H1 (cell line): ENCODE data around the gene MBNL2. TPM values are rescaled to one million over a fixed set of nuclear protein-coding genes. Genes with fewer than 3 reads are reported as not detected.

Experiments used
- CHD2 ChIP-seq: IDR thresholded peaks from 2 replicates; pipeline ENCODE4 v1.6.1; 2012; ENCODE audit warnings: low read length, improper control_type of control experiment
- FOSL1 ChIP-seq: IDR thresholded peaks from 2 replicates; pipeline ENCODE4 v1.6.1; 2011; ENCODE audit warnings: mild to moderate bottlenecking, low read depth, low read length, moderate library complexity; ENCODE audit not compliant: insufficient read depth
- GTF2F1 ChIP-seq: IDR thresholded peaks from 2 replicates; pipeline ENCODE4 v1.6.1; 2012; ENCODE audit warnings: low read depth, low read length, improper control_type of control experiment, borderline replicate concordance
- KDM4A ChIP-seq: IDR thresholded peaks from one replicate; pipeline ENCODE4 v1.7.1; 2012; ENCODE audit warnings: low read depth, mild to moderate bottlenecking, moderate library complexity, low read length, inconsistent platforms; ENCODE audit not compliant: severe bottlenecking
- PHF8 ChIP-seq: fragments of 200-600 bp; sonication (generic); conservative IDR thresholded peaks from 2 replicates; pipeline ENCODE4 v1.7.1; 2012; ENCODE audit warnings: low read depth, mild to moderate bottlenecking, inconsistent platforms, low read length, moderate library complexity
- RNF2 ChIP-seq: fragments of 200-900, 300-1000 bp; sonication (generic); IDR thresholded peaks from 2 replicates; pipeline ENCODE4 v1.7.1; 2016; ENCODE audit warnings: borderline replicate concordance, low read depth, mild to moderate bottlenecking, antibody characterized with exemption, low read length; ENCODE audit not compliant: poor library complexity, severe bottlenecking; ENCODE audit errors: missing control alignments
- SP2 ChIP-seq: IDR thresholded peaks from 2 replicates; pipeline ENCODE4 v1.6.1; 2012; ENCODE audit warnings: mild to moderate bottlenecking, low read length, inconsistent platforms
- polyA plus RNA-seq, 7 experiments: library from polyadenylated mRNA; depleted of rRNA in 3 of 7; stranded (reverse) in 5 of 7; unstranded in 2 of 7; fragments of >200 nt in 5 of 7; fragments of 200-250 nt in 2 of 7; gene quantifications; 1 replicate in 5 of 7; 2 replicates in 1 of 7; 4 replicates in 1 of 7; pipeline versions ENCODE4 v1.2.1 to v1.2.3, GENCODE V29; 2011 to 2013; ENCODE audit warnings: missing spikeins in 2 of 7, mixed read lengths in 2 of 7
- total RNA-seq: library from RNA; stranded (reverse); fragmentation: NEBNext Ultra II Directional; extraction: Animal tissue kit (Norgen Biotek cat#: 25700); gene quantifications from 2 replicates; pipeline ENCODE4 v1.2.1, GENCODE V29; 2021
- TF ChIP-seq, protein P1 (sequence below): fragments of 300-600 bp; sonication (generic); IDR thresholded peaks from 2 replicates; pipeline ENCODE4 v1.7.1; 2012; ENCODE audit warnings: low read length, moderate library complexity, mild to moderate bottlenecking, inconsistent platforms; ENCODE audit not compliant: insufficient replicate concordance
- TF ChIP-seq, protein P2 (sequence below): IDR thresholded peaks from 2 replicates; pipeline ENCODE4 v1.6.1; 2011; ENCODE audit warnings: low read length, improper control_type of control experiment

Gene MBNL2
- total and polyA plus RNA-seq, 2 of the 8 experiments (the other 6 are each of a cell fraction or from before 2014, with no cell fraction given): 1.0 to 2.6 TPM

DNA sequence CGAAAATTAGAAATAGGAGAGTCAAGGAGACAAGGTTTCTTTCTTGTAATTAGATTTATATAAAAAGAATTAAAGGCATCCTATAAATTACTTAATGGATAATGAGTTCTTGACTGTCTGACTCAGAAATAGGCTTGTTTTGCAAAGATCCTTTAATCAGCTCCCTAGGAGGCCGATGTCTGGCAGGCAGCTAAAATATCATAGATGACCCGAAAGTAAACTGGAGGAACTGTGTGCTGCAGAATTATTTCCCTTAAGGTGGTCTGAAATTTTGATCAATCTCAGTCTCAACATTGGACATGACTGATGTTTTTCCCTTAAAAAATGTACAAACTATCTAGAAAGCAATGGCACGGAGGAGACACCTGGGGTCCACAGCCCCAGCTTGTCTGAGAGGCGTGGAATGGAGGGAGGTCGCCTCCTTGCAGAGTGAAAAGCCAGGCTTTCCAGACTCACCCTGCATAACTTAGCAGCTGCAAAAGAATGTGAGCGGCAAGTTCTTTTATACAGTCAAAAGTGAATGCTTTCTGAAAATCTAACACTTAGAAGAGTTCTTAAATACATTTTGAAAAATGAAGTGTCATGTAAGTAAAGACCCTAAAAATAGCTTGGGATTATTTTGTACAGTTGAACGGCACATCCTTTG lies 44.8 kb downstream of the MBNL2 start (continued):
- TF ChIP-seq, protein P1, sequence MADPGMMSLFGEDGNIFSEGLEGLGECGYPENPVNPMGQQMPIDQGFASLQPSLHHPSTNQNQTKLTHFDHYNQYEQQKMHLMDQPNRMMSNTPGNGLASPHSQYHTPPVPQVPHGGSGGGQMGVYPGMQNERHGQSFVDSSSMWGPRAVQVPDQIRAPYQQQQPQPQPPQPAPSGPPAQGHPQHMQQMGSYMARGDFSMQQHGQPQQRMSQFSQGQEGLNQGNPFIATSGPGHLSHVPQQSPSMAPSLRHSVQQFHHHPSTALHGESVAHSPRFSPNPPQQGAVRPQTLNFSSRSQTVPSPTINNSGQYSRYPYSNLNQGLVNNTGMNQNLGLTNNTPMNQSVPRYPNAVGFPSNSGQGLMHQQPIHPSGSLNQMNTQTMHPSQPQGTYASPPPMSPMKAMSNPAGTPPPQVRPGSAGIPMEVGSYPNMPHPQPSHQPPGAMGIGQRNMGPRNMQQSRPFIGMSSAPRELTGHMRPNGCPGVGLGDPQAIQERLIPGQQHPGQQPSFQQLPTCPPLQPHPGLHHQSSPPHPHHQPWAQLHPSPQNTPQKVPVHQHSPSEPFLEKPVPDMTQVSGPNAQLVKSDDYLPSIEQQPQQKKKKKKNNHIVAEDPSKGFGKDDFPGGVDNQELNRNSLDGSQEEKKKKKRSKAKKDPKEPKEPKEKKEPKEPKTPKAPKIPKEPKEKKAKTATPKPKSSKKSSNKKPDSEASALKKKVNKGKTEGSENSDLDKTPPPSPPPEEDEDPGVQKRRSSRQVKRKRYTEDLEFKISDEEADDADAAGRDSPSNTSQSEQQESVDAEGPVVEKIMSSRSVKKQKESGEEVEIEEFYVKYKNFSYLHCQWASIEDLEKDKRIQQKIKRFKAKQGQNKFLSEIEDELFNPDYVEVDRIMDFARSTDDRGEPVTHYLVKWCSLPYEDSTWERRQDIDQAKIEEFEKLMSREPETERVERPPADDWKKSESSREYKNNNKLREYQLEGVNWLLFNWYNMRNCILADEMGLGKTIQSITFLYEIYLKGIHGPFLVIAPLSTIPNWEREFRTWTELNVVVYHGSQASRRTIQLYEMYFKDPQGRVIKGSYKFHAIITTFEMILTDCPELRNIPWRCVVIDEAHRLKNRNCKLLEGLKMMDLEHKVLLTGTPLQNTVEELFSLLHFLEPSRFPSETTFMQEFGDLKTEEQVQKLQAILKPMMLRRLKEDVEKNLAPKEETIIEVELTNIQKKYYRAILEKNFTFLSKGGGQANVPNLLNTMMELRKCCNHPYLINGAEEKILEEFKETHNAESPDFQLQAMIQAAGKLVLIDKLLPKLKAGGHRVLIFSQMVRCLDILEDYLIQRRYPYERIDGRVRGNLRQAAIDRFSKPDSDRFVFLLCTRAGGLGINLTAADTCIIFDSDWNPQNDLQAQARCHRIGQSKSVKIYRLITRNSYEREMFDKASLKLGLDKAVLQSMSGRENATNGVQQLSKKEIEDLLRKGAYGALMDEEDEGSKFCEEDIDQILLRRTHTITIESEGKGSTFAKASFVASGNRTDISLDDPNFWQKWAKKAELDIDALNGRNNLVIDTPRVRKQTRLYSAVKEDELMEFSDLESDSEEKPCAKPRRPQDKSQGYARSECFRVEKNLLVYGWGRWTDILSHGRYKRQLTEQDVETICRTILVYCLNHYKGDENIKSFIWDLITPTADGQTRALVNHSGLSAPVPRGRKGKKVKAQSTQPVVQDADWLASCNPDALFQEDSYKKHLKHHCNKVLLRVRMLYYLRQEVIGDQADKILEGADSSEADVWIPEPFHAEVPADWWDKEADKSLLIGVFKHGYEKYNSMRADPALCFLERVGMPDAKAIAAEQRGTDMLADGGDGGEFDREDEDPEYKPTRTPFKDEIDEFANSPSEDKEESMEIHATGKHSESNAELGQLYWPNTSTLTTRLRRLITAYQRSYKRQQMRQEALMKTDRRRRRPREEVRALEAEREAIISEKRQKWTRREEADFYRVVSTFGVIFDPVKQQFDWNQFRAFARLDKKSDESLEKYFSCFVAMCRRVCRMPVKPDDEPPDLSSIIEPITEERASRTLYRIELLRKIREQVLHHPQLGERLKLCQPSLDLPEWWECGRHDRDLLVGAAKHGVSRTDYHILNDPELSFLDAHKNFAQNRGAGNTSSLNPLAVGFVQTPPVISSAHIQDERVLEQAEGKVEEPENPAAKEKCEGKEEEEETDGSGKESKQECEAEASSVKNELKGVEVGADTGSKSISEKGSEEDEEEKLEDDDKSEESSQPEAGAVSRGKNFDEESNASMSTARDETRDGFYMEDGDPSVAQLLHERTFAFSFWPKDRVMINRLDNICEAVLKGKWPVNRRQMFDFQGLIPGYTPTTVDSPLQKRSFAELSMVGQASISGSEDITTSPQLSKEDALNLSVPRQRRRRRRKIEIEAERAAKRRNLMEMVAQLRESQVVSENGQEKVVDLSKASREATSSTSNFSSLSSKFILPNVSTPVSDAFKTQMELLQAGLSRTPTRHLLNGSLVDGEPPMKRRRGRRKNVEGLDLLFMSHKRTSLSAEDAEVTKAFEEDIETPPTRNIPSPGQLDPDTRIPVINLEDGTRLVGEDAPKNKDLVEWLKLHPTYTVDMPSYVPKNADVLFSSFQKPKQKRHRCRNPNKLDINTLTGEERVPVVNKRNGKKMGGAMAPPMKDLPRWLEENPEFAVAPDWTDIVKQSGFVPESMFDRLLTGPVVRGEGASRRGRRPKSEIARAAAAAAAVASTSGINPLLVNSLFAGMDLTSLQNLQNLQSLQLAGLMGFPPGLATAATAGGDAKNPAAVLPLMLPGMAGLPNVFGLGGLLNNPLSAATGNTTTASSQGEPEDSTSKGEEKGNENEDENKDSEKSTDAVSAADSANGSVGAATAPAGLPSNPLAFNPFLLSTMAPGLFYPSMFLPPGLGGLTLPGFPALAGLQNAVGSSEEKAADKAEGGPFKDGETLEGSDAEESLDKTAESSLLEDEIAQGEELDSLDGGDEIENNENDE: no peak
- TF ChIP-seq PHF8 (no peak), KDM4A (no peak), FOSL1 (no peak), GTF2F1 (no peak), RNF2 (no peak), SP2 (no peak), CHD2 (no peak)
- TF ChIP-seq, protein P2, sequence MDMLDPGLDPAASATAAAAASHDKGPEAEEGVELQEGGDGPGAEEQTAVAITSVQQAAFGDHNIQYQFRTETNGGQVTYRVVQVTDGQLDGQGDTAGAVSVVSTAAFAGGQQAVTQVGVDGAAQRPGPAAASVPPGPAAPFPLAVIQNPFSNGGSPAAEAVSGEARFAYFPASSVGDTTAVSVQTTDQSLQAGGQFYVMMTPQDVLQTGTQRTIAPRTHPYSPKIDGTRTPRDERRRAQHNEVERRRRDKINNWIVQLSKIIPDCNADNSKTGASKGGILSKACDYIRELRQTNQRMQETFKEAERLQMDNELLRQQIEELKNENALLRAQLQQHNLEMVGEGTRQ: no peak
